Esophagus (tissue), 2 donors: Measurements from ENCODE around the gene AVPI1. TPM values are rescaled to one million over a fixed set of nuclear protein-coding genes. Genes with fewer than 3 reads are reported as not detected.
A peak's percentile ranks its signal among the peaks of the same experiment; 100 is the strongest.
"Not testable (repeated sequence)": the region's sequence is repeated elsewhere in the genome, so short reads cannot be mapped to it uniquely, and the experiment has no call there.

Experiments used
- H3K27ac ChIP-seq, 2 donors: one replicate each; pipeline ENCODE4 v1.5.1; 2013; ENCODE audit warnings: low read depth in 2 of 2, mild to moderate bottlenecking in 2 of 2, inconsistent platforms in 1 of 2, low read length in 1 of 2, moderate library complexity in 1 of 2
- H3K27me3 ChIP-seq, 2 donors: one replicate each; pipeline ENCODE4 v1.6.1; 2013; ENCODE audit warnings: low read length in 2 of 2, control low read depth in 1 of 2, mild to moderate bottlenecking in 1 of 2; ENCODE audit not compliant: insufficient read depth in 2 of 2, control insufficient read depth in 1 of 2
- H3K36me3 ChIP-seq, 2 donors: one replicate each; pipeline ENCODE4 v1.6.1; 2013; ENCODE audit warnings: low read length in 1 of 2; ENCODE audit not compliant: control insufficient read depth in 2 of 2, insufficient read depth in 2 of 2
- H3K4me1 ChIP-seq, 2 donors: one replicate each; pipeline ENCODE4 v1.6.1; 2013; ENCODE audit warnings: low read length in 1 of 2; ENCODE audit not compliant: control insufficient read depth in 2 of 2, insufficient read depth in 2 of 2
- H3K4me3 ChIP-seq, 2 donors: one replicate each; pipeline ENCODE4 v1.5.1; 2013; ENCODE audit warnings: low read length in 2 of 2, mild to moderate bottlenecking in 2 of 2, low read depth in 1 of 2, moderate library complexity in 1 of 2
- H3K9me3 ChIP-seq, 2 donors: one replicate each; pipeline ENCODE4 v1.6.1; 2013; ENCODE audit warnings: mild to moderate bottlenecking in 2 of 2, low read depth in 1 of 2, low read length in 1 of 2, moderate library complexity in 1 of 2; ENCODE audit not compliant: control insufficient read depth in 2 of 2, insufficient read depth in 1 of 2
- WGBS, 2 donors: extraction: QIAGEN DNeasy Blood & Tissue Kit; methylation state at CpG; one replicate each; pipeline ENCODE4 v1.1.7; 2013; 5-methylcytosine and 5-hydroxymethylcytosine counted together
- polyA plus RNA-seq, 2 donors: library from polyadenylated mRNA; stranded (reverse); fragments of 200-250 nt; gene quantifications; one replicate each; pipeline ENCODE4 v1.2.3, GENCODE V29; 2013
- donor health status: healthy with polysubstance abuse.
- donor health status: Bipolar disorder and iron deficiency.

Gene AVPI1
- polyA plus RNA-seq, 2 donors: 9.8 to 15.3 TPM

- not testable (repeated sequence) for H3K27me3 ChIP-seq, H3K4me1 ChIP-seq, H3K9me3 ChIP-seq, H3K36me3 ChIP-seq
- Histone ChIP-seq H3K27ac (peak overlapping the region; percentile 64 to 82), H3K4me3 (peak overlapping the region in 1 of 2 donors; percentile 57)
- WGBS, 2 donors: 56 to 64% methylated on average over 6 to 7 of the region's 7 CpGs
These were observed 2.7 kb downstream of the AVPI1 start for GRCh38 chr10:97684368-97684713.

DNA sequence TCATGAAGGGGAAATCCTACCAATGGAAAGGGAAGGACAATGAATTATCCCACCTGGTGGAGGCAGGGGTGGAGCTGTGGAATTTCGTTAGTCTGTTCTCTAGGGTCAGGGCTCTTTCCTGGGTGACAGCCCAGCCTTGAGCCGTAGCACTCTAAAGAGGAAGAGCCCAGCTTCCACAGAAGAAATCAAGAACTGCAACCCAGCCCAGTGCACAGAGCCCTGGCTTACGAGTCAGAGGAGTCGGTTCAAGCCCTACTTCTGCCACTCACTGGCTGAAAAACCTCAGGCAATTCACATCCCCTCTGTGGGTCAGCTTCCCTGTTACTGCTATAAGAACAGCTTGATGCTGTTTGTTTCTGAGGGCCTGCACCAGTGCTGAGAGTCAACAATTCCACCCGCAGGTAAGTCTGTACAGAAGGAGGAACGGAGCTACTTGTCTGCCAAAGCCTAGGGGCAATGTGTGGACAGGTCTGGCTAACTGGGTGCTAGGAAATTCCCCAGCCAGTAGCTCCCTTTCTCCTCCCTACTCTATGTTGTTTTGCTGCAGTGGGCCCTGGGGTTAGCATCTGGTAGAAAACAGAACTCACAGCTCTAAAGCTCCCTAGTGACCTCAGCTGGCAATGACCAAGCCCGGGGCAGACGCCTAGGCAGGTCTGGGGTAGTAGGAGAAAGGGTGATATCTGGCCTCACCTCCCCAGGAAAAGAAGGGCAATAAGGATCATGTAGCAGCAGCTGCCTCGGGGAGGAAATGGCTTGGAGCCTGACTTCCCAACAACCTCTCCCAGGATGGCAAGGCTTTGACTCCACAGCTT lies 3.3 kb downstream of the AVPI1 start:
- H3K27ac ChIP-seq: peak overlapping the region; percentile 64 to 82

DNA sequence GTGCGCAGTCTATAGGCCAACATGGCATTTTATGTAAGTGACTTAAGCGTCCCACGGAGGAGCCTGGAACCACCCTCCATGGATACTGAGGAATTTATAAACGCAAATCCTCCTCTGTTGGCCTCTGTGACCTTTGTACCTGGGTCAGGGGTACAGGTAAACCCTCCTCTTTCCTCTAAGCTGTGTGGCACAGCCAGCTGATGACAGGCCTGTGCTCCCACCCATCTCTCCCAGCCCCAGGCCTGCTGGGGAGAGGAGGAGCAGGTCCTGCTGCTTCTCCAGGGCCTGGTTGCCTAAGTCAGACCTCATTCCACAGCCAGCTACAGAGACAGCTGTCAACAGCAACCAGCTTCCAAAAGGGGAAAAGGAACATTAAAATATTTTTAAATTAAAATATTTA lies 5.0 kb downstream of the AVPI1 start:
- no peak overlapping the region for H3K27ac ChIP-seq
- H3K4me3 ChIP-seq: no peak overlapping the region
- H3K36me3 ChIP-seq: peaks cover 0 to 10% of the 10 kb centered on the region in 2 donors
- no peaks in the 10 kb centered on the region for H3K9me3 ChIP-seq
- H3K27me3 ChIP-seq: no peaks in the 10 kb centered on the region
- 72 to 82% methylated on average over 4 of the region's 4 CpGs for WGBS, 2 donors
- H3K4me1 ChIP-seq: peaks cover 4 to 8% of the 10 kb centered on the region in 2 donors

More for the DNA sequence above, 3.3 kb downstream of the AVPI1 start:
- H3K36me3 ChIP-seq: peaks cover 0 to 5% of the 10 kb centered on the region in 2 donors
- 30% methylated on average over 9 of the region's 9 CpGs for WGBS, 2 donors
- peak overlapping the region; percentile 20 to 23 for H3K4me3 ChIP-seq
- peaks cover 4 to 8% of the 10 kb centered on the region in 2 donors for H3K4me1 ChIP-seq
- no peaks in the 10 kb centered on the region for H3K27me3 ChIP-seq
- H3K9me3 ChIP-seq: no peaks in the 10 kb centered on the region

DNA sequence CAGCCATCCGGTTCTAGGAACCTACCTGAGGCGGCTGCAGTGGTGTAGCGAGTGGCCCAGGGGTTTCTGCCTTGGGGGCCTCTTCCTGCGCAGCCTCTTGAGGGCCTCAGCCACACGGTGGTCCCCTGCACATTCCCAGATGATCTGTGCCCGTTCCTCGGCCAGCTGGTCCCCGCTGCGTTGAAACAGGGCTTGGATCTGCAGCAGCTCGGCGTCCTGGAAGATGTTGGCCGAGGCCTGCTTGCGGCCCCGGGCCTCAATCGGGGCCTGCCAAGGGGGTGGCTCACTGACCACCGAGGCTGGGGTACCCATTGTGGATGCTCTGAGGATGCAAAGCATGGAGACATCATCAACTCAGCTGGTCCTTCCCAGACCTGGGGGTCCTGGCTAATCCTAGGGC lies 7.4 kb downstream of the AVPI1 start:
- Histone ChIP-seq H3K36me3 (peaks cover 3 to 23% of the 10 kb centered on the region in 2 donors), H3K27ac (no peak overlapping the region), H3K4me3 (no peak overlapping the region), H3K27me3 (no peaks in the 10 kb centered on the region), H3K9me3 (no peaks in the 10 kb centered on the region), H3K4me1 (peaks cover 4 to 8% of the 10 kb centered on the region in 2 donors)
- WGBS, 2 donors: 89 to 92% methylated on average over 16 of the region's 16 CpGs

- 92 to 97% methylated on average over 2 of the region's 2 CpGs for WGBS, 2 donors
- H3K36me3 ChIP-seq: peaks cover 6 to 31% of the 10 kb centered on the region in 2 donors
- no peaks in the 10 kb centered on the region for H3K27me3 ChIP-seq
These were observed 10.1 kb downstream of the AVPI1 start for GRCh38 chr10:97676770-97677581.

DNA sequence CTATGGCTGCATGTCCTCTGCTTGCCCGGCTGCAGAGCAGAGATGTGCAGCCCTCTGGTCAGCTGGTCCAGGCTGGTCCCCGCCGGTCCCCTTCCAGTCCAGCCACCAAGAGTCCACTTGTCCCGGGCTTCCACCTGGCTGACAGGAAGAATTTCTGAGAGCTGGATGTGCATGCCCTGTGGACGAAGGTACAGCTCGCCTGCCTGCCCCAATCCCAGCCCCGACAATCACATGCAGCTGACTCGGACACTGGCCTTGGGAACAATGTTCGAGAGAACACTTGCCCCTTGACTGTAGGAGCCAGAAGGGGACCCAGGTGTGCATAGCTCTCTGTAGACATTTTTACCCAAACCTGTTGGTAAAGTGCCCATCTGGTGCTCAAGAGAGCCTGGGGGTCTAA lies 11.8 kb downstream of the AVPI1 start:
- Histone ChIP-seq H3K27ac (no peak overlapping the region), H3K9me3 (no peaks in the 10 kb centered on the region), H3K4me1 (no peaks in the 10 kb centered on the region), H3K27me3 (no peaks in the 10 kb centered on the region), H3K4me3 (no peak overlapping the region), H3K36me3 (peaks cover 6 to 31% of the 10 kb centered on the region in 2 donors)
- 86 to 87% methylated on average over 9 of the region's 9 CpGs for WGBS, 2 donors

More at GRCh38 chr10:97676770-97677581, 10.1 kb downstream of the AVPI1 start:
- Histone ChIP-seq H3K4me3 (no peak overlapping the region), H3K4me1 (peaks cover 0 to under 1% of the 10 kb centered on the region in 2 donors), H3K9me3 (no peaks in the 10 kb centered on the region), H3K27ac (peak overlapping the region in 1 of 2 donors; percentile 45)

GRCh38 chr10:97673736-97674525 lies 13.1 kb downstream of the AVPI1 start:
- Histone ChIP-seq H3K27me3 (no peaks in the 10 kb centered on the region), H3K4me1 (no peaks in the 10 kb centered on the region), H3K27ac (no peak overlapping the region), H3K36me3 (peaks cover 6 to 32% of the 10 kb centered on the region in 2 donors), H3K4me3 (no peak overlapping the region), H3K9me3 (no peaks in the 10 kb centered on the region)
- 72 to 73% methylated on average over 8 of the region's 8 CpGs for WGBS, 2 donors

DNA sequence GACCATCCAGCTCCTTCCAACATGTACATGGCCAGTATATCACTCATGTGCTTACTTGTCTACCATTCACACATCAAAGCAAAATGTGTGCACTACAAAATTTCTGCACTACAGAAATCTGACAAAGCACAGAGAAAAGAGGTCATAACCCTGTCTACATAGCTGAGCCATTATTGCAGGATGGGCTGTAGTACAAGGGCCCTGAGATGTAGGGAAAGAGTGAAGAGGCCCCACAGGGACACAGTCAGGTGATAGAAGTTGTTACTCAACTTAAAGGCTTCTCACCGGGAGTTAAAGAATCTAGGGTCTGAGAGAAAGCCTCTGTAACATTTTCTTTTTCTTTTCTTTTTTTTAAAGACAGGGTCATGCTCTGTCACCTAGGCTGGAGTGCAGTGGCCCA lies 17.5 kb downstream of the AVPI1 start:
- WGBS, 2 donors: 81 to 96% methylated on average over 1 of the region's 1 CpG

GRCh38 chr10:97667463-97667862 lies 19.6 kb downstream of the AVPI1 start:
- no peaks in the 10 kb centered on the region for H3K4me1 ChIP-seq
- no peaks in the 10 kb centered on the region for H3K27me3 ChIP-seq
- peaks cover 0 to 13% of the 10 kb centered on the region in 2 donors for H3K36me3 ChIP-seq
- no peaks in the 10 kb centered on the region for H3K9me3 ChIP-seq
- no peak overlapping the region for H3K27ac ChIP-seq
- WGBS, 2 donors: 82 to 88% methylated on average over 6 of the region's 6 CpGs
- no peak overlapping the region for H3K4me3 ChIP-seq

More for the DNA sequence above, 17.5 kb downstream of the AVPI1 start:
- Histone ChIP-seq H3K36me3 (peaks cover 2 to 21% of the 10 kb centered on the region in 2 donors), H3K27ac (no peak overlapping the region), H3K4me1 (no peaks in the 10 kb centered on the region), H3K4me3 (no peak overlapping the region), H3K27me3 (no peaks in the 10 kb centered on the region), H3K9me3 (no peaks in the 10 kb centered on the region)
